GM12878 (cell line): ENCODE results near the gene PLCB4.

Experiments
- CHD2 ChIP-seq: IDR thresholded peaks from 2 replicates; pipeline ENCODE4 v1.6.1; 2011; ENCODE audit warnings: low read depth, low read length, improper control_type of control experiment, borderline replicate concordance
- CREM ChIP-seq: IDR thresholded peaks from 2 replicates; pipeline ENCODE4 v1.6.1; 2014; ENCODE audit warnings: antibody characterized with exemption, low read depth
- CTCF ChIP-seq, 3 experiments: IDR thresholded peaks in 2 of 3; conservative IDR thresholded peaks in 1 of 3; 2 replicates each; pipeline ENCODE4 v1.5.1; 2011; ENCODE audit warnings: low read depth in 3 of 3, low read length in 3 of 3, mild to moderate bottlenecking in 3 of 3, control low read depth in 2 of 3, moderate library complexity in 2 of 3, inconsistent platforms in 1 of 3, mixed read lengths in 1 of 3; ENCODE audit not compliant: control insufficient read depth in 2 of 3, insufficient read depth in 1 of 3; ENCODE audit errors: extremely low read depth in 1 of 3
- EGR1 ChIP-seq, 2 experiments: IDR thresholded peaks; 1 replicate in 1 of 2; 2 replicates in 1 of 2; pipeline ENCODE4 v1.6.1; 2011 to 2012; ENCODE audit warnings: low read depth in 2 of 2, low read length in 2 of 2, borderline replicate concordance in 1 of 2, mild to moderate bottlenecking in 1 of 2, moderate library complexity in 1 of 2
- HDAC6 ChIP-seq: fragments of 200-600 bp; sonication (generic); IDR thresholded peaks from one replicate; pipeline ENCODE4 v1.8.0; 2017; ENCODE audit warnings: antibody characterized with exemption; ENCODE audit not compliant: unreplicated experiment
- JUND ChIP-seq: IDR thresholded peaks from 2 replicates; pipeline ENCODE4 v1.6.1; 2012; ENCODE audit warnings: low read depth, mild to moderate bottlenecking, low read length, improper control_type of control experiment, moderate library complexity
- NR2F1 ChIP-seq: fragments of 450-650 bp; conservative IDR thresholded peaks from 2 replicates; pipeline ENCODE4 v1.6.1; 2017; ENCODE audit warnings: mild to moderate bottlenecking
- POLR2A ChIP-seq: IDR thresholded peaks from 2 replicates; pipeline ENCODE4 v1.6.1; 2011; ENCODE audit warnings: low read depth, mild to moderate bottlenecking, low read length
- POLR2AphosphoS5 ChIP-seq: IDR thresholded peaks from 2 replicates; pipeline ENCODE4 v1.6.1; 2011; ENCODE audit warnings: mild to moderate bottlenecking, low read length, inconsistent platforms
- REST ChIP-seq: IDR thresholded peaks from 2 replicates; pipeline ENCODE4 v1.6.1; 2012; ENCODE audit warnings: mild to moderate bottlenecking, low read depth, low read length
- SMC3 ChIP-seq: IDR thresholded peaks from 2 replicates; pipeline ENCODE4 v1.6.1; 2011; ENCODE audit warnings: low read length, improper control_type of control experiment, borderline replicate concordance

- no peak for TF ChIP-seq HDAC6
- no peak for TF ChIP-seq SMC3
- TF ChIP-seq CTCF (IDR thresholded peaks at IDR 0.05 in 2 of 3, conservative IDR thresholded peaks at IDR 0.05 in 1 of 3; ENCODE audit: control insufficient read depth in 2 of 3, extremely low read depth in 1 of 3, insufficient read depth in 1 of 3, low read depth in 3 of 3, low read length in 3 of 3) = no peak
- no peak for TF ChIP-seq POLR2A
- no peak for TF ChIP-seq EGR1 (IDR thresholded peaks at IDR 0.05; ENCODE audit: borderline replicate concordance in 1 of 2, low read depth in 2 of 2, low read length in 2 of 2)
- TF ChIP-seq CHD2 = no peak
- TF ChIP-seq NR2F1 = no peak
- no peak for TF ChIP-seq POLR2AphosphoS5
- TF ChIP-seq JUND = no peak
- no peak for TF ChIP-seq CREM
- TF ChIP-seq REST = no peak
Observed at GRCh38 chr20:9269280-9269971, 200.5 kb downstream of the PLCB4 start.
